Measurements from ENCODE around the gene ZNF184. TPM values are rescaled to one million over a fixed set of nuclear protein-coding genes. Genes with fewer than 3 reads are reported as not detected.
A peak's percentile ranks its signal among the peaks of the same experiment; 100 is the strongest.

ZNF184 gene
- total RNA-seq, 2 donors from 2014 or later, result 3.3 to 3.9 TPM

DNA sequence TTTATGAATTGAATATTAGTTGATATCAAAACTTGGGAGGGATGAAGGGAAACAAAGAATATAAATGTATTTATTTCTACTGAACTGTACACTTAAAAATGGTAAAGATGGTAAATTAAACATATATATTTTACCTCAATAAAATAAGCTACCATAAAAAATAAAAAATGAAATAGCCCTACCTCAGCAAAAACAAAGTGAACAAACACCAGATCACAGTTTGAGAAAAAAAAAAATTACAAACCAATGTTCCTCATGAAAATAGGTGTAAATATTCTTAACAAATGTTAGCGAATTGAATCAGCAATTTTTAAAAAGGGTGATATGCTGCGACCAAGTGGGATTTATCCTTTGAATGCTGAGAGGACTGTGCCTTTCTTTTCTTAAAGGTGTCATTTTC, 28.3 kb upstream of the ZNF184 start:
- no peak for DNase-seq (ENCODE audit: low spot score)
- no peak overlapping the region for H3K27ac ChIP-seq
- no peak for TF ChIP-seq CTCF (IDR thresholded peaks at IDR 0.05)
- H3K27me3 ChIP-seq, result no peaks in the 10 kb centered on the region
- H3K4me1 ChIP-seq, result peaks cover 0 to 10% of the 10 kb centered on the region in 2 donors
- H3K4me3 ChIP-seq, result no peak overlapping the region
- H3K9me3 ChIP-seq, result no peaks in the 10 kb centered on the region
- H3K36me3 ChIP-seq, result no peaks in the 10 kb centered on the region

GRCh38 chr6:27500177-27500576, 27.3 kb upstream of the ZNF184 start:
- no peak overlapping the region for H3K4me3 ChIP-seq
- TF ChIP-seq CTCF (IDR thresholded peaks at IDR 0.05), result no peak
- peaks cover 0 to 18% of the 10 kb centered on the region in 2 donors for H3K4me1 ChIP-seq
- no peak for DNase-seq (ENCODE audit: low spot score)
- H3K36me3 ChIP-seq, result no peaks in the 10 kb centered on the region
- no peaks in the 10 kb centered on the region for H3K27me3 ChIP-seq
- H3K27ac ChIP-seq, result no peak overlapping the region
- no peaks in the 10 kb centered on the region for H3K9me3 ChIP-seq

DNA sequence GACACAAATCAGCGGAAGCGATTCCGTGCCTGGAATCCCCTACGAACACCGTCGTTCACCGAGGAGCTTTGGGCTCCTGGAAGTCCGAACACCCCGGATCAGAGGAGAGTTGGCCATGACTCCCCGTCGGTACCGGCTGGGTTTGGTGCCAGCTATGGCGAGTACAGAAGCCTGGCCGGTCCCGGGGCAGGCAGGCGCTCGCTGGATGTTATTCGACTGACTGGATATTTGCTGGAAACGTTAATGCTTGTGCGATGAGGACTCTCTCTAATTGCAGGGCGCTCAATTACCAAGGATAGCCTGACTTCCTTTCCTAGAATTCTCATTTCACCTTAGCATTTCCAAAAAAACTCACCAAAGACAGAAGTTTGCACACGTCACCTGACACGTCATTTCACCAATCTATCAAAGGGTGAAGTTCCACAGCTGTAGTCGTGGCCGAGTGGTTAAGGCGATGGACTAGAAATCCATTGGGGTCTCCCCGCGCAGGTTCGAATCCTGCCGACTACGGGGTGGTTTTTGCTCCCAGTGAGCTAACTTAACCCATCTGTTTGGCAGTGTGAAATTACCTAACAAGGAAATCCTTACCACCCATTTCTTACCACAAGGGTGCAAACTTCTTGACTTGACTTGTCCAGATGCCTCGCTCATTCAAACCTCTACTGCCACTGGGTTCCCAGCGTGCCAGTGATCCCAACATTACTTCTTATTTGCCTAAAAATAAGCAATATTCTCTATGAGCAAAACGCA, 22.7 kb upstream of the ZNF184 start:
- Histone ChIP-seq H3K27me3 (no peaks in the 10 kb centered on the region), H3K27ac (peak overlapping the region; percentile 8 to 43), H3K9me3 (no peaks in the 10 kb centered on the region), H3K4me3 (peak overlapping the region; percentile 51 to 57), H3K4me1 (peaks cover 0 to 13% of the 10 kb centered on the region in 2 donors), H3K36me3 (no peaks in the 10 kb centered on the region)
- no peak for TF ChIP-seq CTCF (IDR thresholded peaks at IDR 0.05)
- no peak for DNase-seq (ENCODE audit: low spot score)

DNA sequence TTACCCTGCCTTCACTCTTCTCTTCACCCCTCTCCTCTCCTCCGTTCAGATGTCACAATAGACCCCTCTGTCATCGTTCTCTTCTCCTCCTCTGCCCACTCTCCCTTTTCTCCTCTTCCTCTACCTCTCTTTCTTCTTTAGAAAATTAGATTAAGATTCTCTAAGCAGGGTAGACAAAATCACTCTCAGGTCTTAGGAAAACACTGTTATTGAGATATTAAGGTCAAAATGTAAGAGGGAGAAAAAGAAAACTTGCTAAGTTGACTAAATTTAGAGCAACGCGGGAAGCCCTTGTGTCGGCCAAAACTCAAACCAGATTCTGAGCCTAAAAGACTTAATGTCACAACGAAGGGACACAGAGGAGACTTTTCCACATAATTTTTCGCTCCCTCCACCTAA, 22.1 kb upstream of the ZNF184 start:
- TF ChIP-seq CTCF (IDR thresholded peaks at IDR 0.05), result no peak
- no peaks in the 10 kb centered on the region for H3K27me3 ChIP-seq

GRCh38 chr6:27494103-27494502, 21.2 kb upstream of the ZNF184 start:
- no peak for DNase-seq (ENCODE audit: low spot score)
- H3K27me3 ChIP-seq, result no peaks in the 10 kb centered on the region
- H3K36me3 ChIP-seq, result no peaks in the 10 kb centered on the region
- no peaks in the 10 kb centered on the region for H3K9me3 ChIP-seq
- H3K27ac ChIP-seq, result no peak overlapping the region
- no peak for TF ChIP-seq CTCF (IDR thresholded peaks at IDR 0.05)
- H3K4me3 ChIP-seq, result no peak overlapping the region
- H3K4me1 ChIP-seq, result peaks cover 0 to 13% of the 10 kb centered on the region in 2 donors

More for the DNA sequence above, 22.1 kb upstream of the ZNF184 start:
- Histone ChIP-seq H3K27ac (peak overlapping the region; percentile 8 to 43), H3K36me3 (no peaks in the 10 kb centered on the region), H3K4me1 (peaks cover 0 to 13% of the 10 kb centered on the region in 2 donors), H3K9me3 (no peaks in the 10 kb centered on the region), H3K4me3 (peak overlapping the region; percentile 51 to 57)
- no peak for DNase-seq (ENCODE audit: low spot score)
